NOMO-1 (cell line): ENCODE results near the gene ZNF157.
A peak's percentile ranks its signal among the peaks of the same experiment; 100 is the strongest.
"Not testable (repeated sequence)": the region's sequence is repeated elsewhere in the genome, so short reads cannot be mapped to it uniquely, and the experiment has no call there.

Experiments used
- DNase-seq, 2 experiments: peaks; one replicate each; lab custom pipeline; 2025; ENCODE audit not compliant: unreplicated experiment in 2 of 2; lab: John Stamatoyannopoulos, UW

The ZNF157 gene

GRCh38 chrX:47370278-47370677 is at the start of gene ZNF157:
Gene ZNF157 (plus strand): TSS chrX:47370578. CDS start chrX:47370669, 91 bp downstream.
- DNase-seq = no peak

- no peak for DNase-seq
Measured at GRCh38 chrX:47321386-47321785, 49.0 kb upstream of the ZNF157 start.

- DNase-seq = no peak
Measured at GRCh38 chrX:47321823-47322371, 48.5 kb upstream of the ZNF157 start.

GRCh38 chrX:47327902-47328301 is 42.5 kb upstream of the ZNF157 start:
- DNase-seq = no peak

- not testable (repeated sequence) for DNase-seq
Measured at GRCh38 chrX:47332729-47333128, 37.6 kb upstream of the ZNF157 start.

- no peak for DNase-seq
Measured at GRCh38 chrX:47351706-47352105, 18.7 kb upstream of the ZNF157 start.

GRCh38 chrX:47358387-47359065 is 11.9 kb upstream of the ZNF157 start:
- DNase-seq = no peak

- DNase-seq = no peak
Measured at GRCh38 chrX:47360423-47361179, 9.8 kb upstream of the ZNF157 start.

- DNase-seq = no peak
Measured at GRCh38 chrX:47361538-47362511, 8.6 kb upstream of the ZNF157 start.

- peak; percentile 24 to 32 for DNase-seq
Measured at GRCh38 chrX:47366041-47366722, 4.2 kb upstream of the ZNF157 start.

GRCh38 chrX:47373198-47373597 is 2.8 kb downstream of the ZNF157 start:
- DNase-seq = no peak

GRCh38 chrX:47380268-47380667 is 9.9 kb downstream of the ZNF157 start:
- DNase-seq = no peak

- DNase-seq = not testable (repeated sequence)
Measured at GRCh38 chrX:47380837-47381236, 10.5 kb downstream of the ZNF157 start.

- peak; percentile 65 for DNase-seq
Measured at GRCh38 chrX:47384502-47384901, 14.1 kb downstream of the ZNF157 start.

GRCh38 chrX:47390780-47391179 is 20.4 kb downstream of the ZNF157 start:
- no peak for DNase-seq

- no peak for DNase-seq
Measured at GRCh38 chrX:47413179-47413594, 42.8 kb downstream of the ZNF157 start.

- no peak for DNase-seq
Measured at GRCh38 chrX:47420265-47420664, 49.9 kb downstream of the ZNF157 start.

- no peak for DNase-seq
Measured at GRCh38 chrX:47420962-47421361, 50.6 kb downstream of the ZNF157 start.

- DNase-seq = no peak
Measured at GRCh38 chrX:47422444-47422843, 52.1 kb downstream of the ZNF157 start.

- no peak for DNase-seq
Measured at GRCh38 chrX:47430925-47431324, 60.5 kb downstream of the ZNF157 start.
